GM10847 (cell line): Measurements from ENCODE around the gene DHRS7C.

Experiments
- POLR2A ChIP-seq: IDR thresholded peaks from 2 replicates; pipeline ENCODE4 v1.6.1; 2011; ENCODE audit not compliant: insufficient read length; ENCODE audit errors: extremely low read depth

DHRS7C gene

DNA sequence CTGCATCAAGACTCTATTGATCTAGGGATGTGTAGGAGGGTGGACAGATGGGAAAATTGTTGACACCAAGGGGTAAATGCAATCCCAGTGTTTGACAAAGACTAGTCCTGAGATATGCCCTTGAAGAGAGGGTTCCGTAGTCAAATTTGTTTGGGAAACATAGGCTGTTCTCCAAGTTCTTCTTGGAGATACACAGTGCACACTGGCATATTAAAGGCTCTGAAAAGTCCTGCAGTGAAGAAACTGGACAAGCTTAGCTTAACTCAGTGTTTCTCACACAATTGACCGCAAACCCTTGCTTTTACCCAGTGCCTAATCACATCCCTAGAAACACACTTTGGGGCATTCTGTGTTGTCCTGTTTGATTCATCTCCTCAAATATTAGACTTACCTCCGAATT lies 10.8 kb downstream of the DHRS7C start:
- TF ChIP-seq POLR2A, result no peak

DNA sequence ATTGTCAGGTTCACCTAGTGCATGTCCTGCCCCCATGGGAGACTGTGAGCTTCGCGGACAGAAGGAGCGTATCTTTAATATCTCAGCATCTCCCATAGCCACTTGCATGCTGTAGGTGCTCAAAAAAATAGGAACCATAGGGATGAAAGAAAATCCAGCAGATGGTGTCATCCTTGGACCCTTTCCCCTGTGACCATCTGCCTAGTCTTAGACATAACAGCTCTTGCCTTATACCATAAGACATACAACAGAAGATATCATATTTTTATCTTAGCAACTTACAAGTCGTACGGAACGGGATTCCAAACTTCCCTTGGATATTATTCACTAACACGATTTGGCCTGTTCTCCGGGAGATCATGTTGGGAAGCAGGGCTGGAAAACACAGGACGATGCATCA lies 14.5 kb downstream of the DHRS7C start:
- no peak for TF ChIP-seq POLR2A

DNA sequence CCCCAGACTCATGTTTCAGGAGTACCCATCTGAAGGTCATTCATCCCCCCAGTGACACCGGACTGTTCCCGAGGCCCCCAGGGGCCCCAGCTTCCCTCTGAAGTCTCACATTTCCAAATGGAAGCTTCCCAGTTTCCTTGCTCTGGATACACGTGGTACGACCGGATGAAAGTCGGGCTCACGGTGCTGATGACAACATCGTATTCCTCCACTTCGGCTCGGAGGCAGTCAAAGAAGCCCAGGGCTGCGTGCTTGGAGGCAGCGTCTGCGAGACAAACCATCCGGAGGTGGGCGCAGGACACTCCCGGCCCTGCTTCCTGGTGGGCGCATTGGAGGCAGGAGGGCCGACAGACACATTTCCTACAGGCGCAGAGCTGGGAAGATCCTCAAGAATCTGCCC lies 18.7 kb downstream of the DHRS7C start:
- no peak for TF ChIP-seq POLR2A

DNA sequence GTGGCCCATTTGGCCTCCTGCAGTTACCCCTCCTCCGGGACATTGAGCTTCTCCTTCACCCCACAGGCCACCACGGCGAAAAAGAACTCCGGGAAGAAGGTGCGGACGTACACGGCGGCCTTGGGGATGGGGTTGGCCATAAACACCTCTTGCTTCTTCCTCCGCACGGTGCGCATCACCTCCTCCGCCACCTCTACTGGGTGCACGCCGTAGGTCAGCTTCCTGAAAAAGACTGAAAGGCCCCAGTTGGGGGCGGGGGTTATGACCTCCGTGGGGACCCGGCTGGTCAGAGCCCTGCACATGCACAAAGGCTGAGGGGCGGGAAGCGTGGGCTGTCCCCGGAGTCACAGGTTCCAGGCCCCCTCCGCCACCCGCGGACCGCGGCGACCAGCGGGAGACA lies 19.9 kb downstream of the DHRS7C start:
- TF ChIP-seq POLR2A, result no peak

DNA sequence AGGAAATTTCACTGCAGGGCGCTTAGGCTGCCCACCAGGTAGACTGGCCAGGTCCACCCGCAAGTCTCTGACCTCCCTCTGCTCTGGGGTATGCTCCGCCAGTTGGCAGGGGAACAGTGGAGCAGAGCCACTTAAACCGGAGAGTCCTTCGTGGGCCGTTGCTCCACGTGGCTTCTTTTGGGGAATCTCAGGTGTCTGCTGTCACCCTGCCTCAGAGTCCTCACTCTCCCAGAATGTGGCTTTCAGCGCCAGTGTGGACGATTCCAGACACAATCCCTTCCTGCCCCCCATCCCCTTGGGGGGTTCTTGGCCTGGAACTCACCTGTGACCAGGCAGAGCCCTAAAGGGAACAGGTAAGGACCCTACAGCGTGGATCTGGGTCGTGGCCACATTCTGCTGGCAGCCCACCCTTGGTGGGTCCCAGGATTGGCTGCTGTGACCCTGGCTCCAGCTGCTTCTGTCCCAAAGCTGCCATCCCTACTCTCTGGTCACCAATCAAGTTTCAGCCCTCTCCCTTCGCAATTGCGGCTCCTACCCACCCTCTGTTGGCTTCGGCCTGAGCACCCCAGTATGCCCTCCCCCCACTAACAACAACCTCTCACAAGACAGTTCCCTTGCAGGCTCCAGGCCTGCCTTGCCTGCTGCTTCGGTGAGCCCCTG lies 22.2 kb downstream of the DHRS7C start:
- TF ChIP-seq POLR2A, result no peak

DNA sequence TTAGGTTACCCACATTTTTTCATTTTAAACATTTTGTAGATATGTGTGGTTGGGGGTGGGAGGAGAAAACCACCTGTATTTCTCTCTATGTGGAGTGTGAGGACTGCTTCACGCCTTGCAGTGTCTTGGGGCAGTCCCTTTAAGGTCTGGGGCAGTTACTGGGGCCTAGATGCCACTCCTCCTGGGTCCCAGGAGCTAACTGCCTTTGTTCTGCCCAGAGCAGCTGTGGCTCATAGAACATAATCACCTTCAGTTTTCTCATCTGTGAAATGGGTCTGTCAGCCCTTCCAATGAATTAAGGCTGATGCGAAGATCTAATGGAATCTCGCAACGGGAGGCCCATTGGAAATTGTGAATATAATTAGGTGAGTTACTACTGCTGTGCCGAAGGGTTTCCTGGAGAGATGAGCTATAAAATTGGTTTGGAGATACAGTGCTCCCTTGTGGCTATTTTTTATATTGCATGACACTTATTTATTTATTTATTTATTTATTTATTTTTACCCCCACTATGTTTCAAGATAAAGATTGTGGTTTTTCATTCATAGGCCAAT lies 22.9 kb downstream of the DHRS7C start:
- TF ChIP-seq POLR2A, result no peak

DNA sequence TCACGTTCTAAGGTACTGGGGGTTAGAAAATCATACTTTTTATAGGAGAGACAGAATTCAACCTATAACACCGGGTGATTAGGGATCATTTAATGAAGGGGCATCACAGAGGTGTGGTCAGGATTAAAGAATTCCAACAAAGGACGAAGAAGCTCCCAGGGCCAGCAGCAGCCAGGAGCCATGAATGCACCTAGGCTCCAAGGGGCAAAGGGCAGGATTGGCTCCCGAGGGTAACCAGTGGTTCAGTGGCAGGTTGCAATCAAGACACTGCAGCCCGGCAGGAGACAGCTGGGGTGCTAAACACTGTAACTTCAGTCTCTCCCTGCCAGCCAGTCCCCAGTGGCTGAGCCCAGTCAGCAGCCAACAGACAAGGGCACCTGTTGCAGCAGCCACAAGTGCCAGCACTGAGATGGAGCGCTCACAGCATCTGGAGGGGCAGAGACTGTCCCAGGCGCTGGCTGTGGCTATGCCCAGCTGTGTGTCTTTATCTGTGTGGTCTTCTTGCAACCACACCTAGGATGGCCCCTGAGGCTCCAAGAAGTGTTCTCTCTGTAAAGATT lies 23.9 kb downstream of the DHRS7C start:
- no peak for TF ChIP-seq POLR2A

DNA sequence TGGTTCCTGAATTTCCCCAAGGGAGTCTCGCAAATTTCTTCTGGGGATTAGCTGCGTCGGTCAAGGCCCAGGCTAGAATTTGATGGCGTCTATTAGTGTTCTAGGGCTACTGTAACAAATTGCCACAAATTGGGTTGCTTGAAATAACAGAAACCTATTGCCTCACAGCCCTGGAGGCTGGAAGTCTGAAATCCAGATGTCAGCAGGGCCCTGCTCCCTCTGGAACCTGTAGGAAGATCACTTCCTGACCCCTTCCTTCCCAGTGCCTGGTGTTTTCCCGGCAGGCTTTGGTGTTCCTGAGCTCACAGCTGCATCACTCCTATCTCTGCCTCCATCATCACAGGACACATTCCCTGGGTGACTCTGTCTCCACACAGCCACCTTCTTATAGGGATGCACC lies 24.4 kb downstream of the DHRS7C start:
- TF ChIP-seq POLR2A, result no peak

DNA sequence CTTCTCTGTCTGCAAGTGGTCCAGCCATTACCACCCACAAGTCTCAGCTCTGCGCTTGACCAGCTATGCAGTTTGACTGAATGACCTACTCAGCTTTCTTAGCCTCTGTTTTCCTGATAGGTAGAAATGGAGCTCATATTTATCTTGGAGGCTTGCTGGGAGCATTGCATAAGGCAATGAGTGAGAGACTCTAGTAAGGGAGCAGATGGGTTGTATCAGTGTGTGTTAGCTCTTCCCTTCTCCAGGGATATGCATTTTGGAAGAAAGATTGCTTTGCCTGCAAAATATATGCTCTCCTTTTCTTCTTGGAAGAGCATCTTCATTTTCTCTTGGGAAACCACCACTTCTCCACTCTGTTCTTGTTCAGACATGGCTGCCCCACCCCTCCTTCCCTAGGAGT lies 26.1 kb downstream of the DHRS7C start:
- TF ChIP-seq POLR2A, result no peak

DNA sequence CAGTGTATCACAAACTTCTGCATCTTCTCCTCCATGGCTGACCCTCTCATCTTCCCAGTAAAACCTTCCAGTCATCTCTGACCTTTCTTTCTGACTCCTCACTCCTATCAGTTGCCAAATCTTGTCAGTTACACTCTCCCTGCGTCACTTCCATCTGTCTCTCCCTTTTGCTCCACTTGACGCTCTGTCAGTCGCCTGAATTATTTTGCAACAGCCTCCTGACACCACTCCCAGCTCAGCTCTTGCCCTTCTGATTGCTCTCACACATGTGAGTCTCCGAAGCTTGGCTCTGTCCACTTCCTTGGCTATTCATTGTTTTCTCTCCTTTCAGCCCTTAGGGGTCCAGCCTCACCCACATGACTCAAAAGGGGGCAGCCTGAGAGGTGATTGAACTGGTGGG lies 27.7 kb downstream of the DHRS7C start:
- TF ChIP-seq POLR2A, result no peak

DNA sequence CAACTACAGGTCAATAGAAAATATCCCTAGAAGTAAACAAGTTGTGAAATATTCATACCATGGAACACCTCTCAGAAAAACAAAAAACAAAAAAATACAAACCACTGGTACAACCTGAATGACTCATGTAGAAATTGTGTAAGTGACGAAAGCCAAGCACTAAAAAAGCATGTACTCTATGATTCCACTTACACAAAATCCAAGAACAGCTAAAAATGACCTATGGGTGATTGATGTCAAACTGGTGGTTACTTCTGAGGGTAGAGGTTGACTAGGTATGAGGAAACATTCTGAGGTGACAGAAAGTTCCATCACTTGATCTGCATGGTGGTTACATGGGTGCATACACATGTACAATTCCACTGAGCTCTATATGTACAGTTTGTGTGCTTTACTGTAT lies 31.1 kb downstream of the DHRS7C start:
- no peak for TF ChIP-seq POLR2A

DNA sequence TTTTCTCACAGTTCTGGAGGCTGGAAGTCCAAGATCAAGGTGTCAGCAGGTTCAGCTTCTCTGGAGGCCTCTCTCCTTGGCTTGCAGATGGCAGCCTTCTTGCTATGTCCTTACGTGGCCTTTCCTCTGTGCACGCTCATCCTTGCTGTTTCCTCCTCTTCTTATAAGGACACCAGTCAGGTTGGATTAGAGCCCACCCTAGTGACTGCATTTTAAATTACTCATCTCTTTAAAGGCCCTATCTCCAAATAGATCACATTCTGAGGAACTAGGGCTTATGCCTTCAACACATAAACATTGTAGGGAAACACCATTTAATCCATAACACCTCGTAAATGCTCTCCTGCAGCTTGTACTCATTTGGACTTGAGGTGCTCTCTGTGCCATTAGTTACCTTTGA lies 36.3 kb downstream of the DHRS7C start:
- no peak for TF ChIP-seq POLR2A

DNA sequence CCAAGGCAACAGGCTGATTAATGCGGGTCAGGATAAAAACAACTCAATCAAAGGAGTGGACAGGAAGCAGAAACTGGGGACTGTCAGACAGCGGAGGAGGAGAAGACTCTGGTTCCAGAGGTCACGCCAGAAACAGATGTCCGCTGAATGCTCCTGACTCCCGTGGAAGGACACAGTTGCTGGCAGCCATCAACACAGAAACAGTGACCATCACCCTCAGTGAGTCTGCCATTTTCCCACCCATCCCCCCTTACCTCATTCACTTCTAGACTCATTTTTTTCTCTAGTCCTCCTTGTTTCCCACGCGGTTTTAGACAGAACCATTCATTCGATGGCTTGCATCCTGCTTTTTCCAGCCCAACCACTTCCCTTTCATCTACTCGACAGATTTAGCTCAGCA lies 40.9 kb downstream of the DHRS7C start:
- no peak for TF ChIP-seq POLR2A

DNA sequence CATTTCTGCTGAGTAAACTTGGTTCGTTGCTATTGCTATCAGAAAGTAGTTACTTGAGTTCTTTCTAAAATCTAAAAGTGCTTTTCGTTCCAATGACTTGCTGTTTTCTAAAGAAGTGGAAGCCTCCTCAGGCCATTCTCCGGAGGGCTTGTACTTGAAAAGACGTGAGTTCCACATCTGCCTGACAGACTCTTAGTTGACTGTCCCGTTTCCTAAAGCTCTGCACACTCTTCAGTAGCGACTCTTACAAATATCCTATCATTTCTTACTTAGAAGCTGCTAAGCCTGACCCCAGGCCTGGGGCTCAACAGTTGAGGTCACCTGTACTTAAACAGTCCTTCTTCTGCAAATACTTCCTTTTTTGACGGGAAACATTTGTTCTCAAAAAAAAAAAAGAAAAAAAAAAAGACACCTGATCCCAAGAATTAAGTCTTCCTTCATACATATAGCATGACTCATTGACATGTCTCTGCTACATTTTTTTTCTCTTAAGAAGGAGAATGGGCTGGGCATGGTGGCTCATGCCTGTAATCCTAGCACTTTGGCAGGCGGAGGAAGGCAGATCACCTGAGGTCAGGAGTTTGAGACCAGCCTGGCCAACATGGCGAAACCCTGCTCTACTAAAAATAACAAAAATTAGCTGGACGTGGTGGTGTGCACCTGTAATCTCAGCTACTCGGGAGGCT lies 61.5 kb downstream of the DHRS7C start:
- no peak for TF ChIP-seq POLR2A

DNA sequence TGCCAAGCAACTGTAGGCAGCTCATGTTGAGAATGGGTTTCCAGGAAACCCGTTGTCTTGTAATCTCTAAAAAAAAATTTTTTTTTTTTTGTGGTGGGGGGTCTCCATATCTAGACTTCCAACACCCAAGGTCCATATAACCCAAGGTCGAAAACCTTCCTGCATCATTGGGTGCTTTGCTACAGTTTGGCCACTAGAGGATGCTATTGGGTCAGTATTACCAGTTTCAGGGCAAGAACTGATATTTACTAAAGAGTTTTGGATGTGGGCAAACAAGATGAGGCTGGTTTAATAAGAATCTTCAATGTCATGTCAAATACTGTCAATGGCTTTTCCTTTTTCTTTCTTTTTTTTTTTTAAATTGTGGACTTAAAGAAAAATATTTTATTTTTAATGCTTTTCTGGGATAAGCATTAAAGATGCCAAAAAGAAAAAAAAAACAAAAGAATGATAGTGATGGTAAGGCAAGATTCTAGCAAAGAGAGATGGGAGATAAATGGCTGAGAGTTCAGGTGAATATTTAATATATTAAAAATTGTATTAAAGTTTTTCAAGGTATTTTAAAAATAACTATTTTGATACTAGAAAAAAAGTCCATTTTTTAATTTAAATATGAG lies 62.2 kb downstream of the DHRS7C start:
- no peak for TF ChIP-seq POLR2A

DNA sequence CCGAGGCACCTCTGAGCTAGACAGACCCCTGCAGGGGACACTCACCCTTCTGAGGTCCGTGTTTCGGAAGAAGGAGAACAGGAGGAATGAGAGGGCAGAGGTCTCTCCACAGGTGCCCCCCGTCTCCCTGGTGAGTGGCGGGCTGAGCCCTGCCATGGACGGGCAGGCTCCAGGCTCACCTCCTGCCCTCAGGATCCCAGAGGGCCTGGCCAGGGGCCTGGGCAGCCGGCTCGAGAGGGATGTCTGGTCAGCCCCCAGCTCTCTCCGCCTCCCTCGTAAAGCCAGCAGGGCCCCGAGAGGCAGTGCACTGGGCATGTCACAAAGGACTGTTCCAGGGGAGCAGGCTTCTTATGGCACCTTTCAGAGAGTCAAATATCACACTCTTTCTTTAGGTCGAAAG lies 62.8 kb downstream of the DHRS7C start:
- no peak for TF ChIP-seq POLR2A

DNA sequence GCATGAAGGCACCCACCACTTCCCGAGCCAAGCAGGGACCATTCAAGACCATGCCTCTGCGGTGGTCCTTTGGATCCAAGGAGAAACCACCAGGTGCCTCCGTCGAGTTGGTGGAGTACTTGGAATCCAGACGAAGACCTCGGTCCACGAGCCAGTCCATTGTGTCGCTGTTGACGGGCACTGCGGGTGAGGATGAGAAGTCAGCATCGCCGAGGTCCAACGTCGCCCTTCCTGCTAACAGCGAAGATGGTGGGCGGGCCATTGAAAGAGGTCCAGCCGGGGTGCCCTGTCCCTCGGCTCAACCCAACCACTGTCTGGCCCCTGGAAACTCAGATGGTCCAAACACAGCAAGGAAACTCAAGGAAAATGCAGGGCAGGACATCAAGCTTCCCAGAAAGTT lies 63.4 kb downstream of the DHRS7C start:
- no peak for TF ChIP-seq POLR2A

DNA sequence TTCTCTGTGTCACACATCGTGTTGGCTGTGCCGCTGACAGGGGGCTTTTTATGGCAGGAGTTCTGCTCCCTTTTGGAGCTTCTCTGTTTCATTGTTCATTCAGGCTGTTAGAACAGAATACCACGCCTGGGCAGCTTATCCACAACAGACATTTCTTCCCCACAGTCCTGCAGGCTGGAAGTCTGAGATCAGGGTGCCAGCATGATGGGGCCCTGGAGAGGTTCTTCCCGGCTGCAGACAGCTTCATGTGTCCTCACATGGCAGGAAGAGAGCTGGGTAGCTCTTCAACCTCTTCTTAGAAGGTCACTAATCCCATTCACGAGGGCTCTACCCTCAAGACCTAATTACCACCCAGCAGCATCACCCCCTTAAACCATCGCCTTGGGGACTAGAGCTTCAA lies 65.1 kb downstream of the DHRS7C start:
- no peak for TF ChIP-seq POLR2A
